CD4-positive, alpha-beta memory T cell (primary cell): ENCODE measurements around the gene FOXA1. TPM values are rescaled to one million over a fixed set of nuclear protein-coding genes. Genes with fewer than 3 reads are reported as not detected.

Experiments
- CTCF ChIA-PET: fragments of 350-600 bp; sonication (Branson Sonifier 250); formaldehyde crosslinking; loops from one replicate; lab custom pipeline; 2021; ENCODE audit warnings: inconsistent platforms; ENCODE audit not compliant: partially characterized antibody; lab: Charles Lee
- POLR2A ChIA-PET: fragments of 350-600 bp; sonication (Branson Sonifier 250); formaldehyde crosslinking; loops from one replicate; lab custom pipeline; 2021; ENCODE audit not compliant: partially characterized antibody; lab: Charles Lee
- DNase-seq, 5 donors: peaks; one replicate each; pipeline versions ENCODE4 v3.0.0 to v3.0.0-alpha.2; 2020 to 2022; ENCODE audit warnings: mixed read lengths in 1 of 5
- H3K27ac ChIP-seq: one replicate; pipeline ENCODE4 v1.7.0; 2013; ENCODE audit warnings: low read depth, low read length
- H3K27me3 ChIP-seq: 2 replicates; pipeline ENCODE4 v1.7.0; 2013; ENCODE audit warnings: mild to moderate bottlenecking, low read length, moderate library complexity; ENCODE audit not compliant: insufficient read depth
- H3K36me3 ChIP-seq: 2 replicates; pipeline ENCODE4 v1.7.0; 2013; ENCODE audit warnings: mild to moderate bottlenecking, low read length, moderate library complexity; ENCODE audit not compliant: insufficient read depth
- H3K4me1 ChIP-seq: 2 replicates; pipeline ENCODE4 v1.7.0; 2013; ENCODE audit warnings: mild to moderate bottlenecking, low read length, moderate library complexity; ENCODE audit not compliant: insufficient read depth
- H3K4me3 ChIP-seq, 2 donors: one replicate each; pipeline ENCODE4 v1.7.0; 2013; ENCODE audit warnings: low read length in 2 of 2, mild to moderate bottlenecking in 1 of 2
- H3K9me3 ChIP-seq, 2 donors: one replicate each; pipeline ENCODE4 v1.7.0; 2013; ENCODE audit warnings: low read length in 2 of 2, control low read depth in 1 of 2; ENCODE audit not compliant: control insufficient read depth in 1 of 2
- H3K27ac Mint-ChIP-seq, 7 donors: one replicate each; pipeline ENCODE4 v1.8.0; 2020 to 2021; ENCODE audit warnings: mixed read lengths in 7 of 7, mild to moderate bottlenecking in 6 of 7, inconsistent platforms in 3 of 7, moderate library complexity in 3 of 7
- H3K27me3 Mint-ChIP-seq, 2 donors: one replicate each; pipeline ENCODE4 v1.8.0; 2020 to 2021; ENCODE audit warnings: mixed read lengths in 2 of 2
- H3K36me3 Mint-ChIP-seq, 2 donors: one replicate each; pipeline ENCODE4 v1.8.0; 2020 to 2021; ENCODE audit warnings: mixed read lengths in 2 of 2, inconsistent platforms in 1 of 2, mild to moderate bottlenecking in 1 of 2
- H3K4me1 Mint-ChIP-seq, 4 donors: one replicate each; pipeline ENCODE4 v1.8.0; 2020 to 2021; ENCODE audit warnings: mixed read lengths in 4 of 4, mild to moderate bottlenecking in 1 of 4
- H3K4me3 Mint-ChIP-seq, 8 donors: one replicate each; pipeline ENCODE4 v1.8.0; 2020 to 2021; ENCODE audit warnings: mixed read lengths in 8 of 8, mild to moderate bottlenecking in 7 of 8, moderate library complexity in 6 of 8, inconsistent platforms in 3 of 8
- H3K9me3 Mint-ChIP-seq, 8 donors: one replicate each; pipeline ENCODE4 v1.8.0; 2020 to 2021; ENCODE audit warnings: mixed read lengths in 8 of 8, mild to moderate bottlenecking in 5 of 8, inconsistent platforms in 3 of 8, moderate library complexity in 1 of 8
- intact Hi-C: fragments of 100-400 bp; cut with micrococcal nuclease; formaldehyde crosslinking; loops from one replicate; pipeline ENCODE4 v1.15.1; 2023
- polyA plus RNA-seq, 2 donors: library from polyadenylated mRNA; unstranded; fragments of 300-500 nt; fragmentation: Illumina TruSeq; gene quantifications; one replicate each; pipeline ENCODE4 v1.2.3, GENCODE V29; 2021
- total RNA-seq, 2 experiments: library from RNA; stranded (reverse); gene quantifications; one replicate each; pipeline ENCODE4 v1.2.3, GENCODE V29; 2021

FOXA1 gene
- total RNA-seq (not detected), polyA plus RNA-seq (not detected)

DNA sequence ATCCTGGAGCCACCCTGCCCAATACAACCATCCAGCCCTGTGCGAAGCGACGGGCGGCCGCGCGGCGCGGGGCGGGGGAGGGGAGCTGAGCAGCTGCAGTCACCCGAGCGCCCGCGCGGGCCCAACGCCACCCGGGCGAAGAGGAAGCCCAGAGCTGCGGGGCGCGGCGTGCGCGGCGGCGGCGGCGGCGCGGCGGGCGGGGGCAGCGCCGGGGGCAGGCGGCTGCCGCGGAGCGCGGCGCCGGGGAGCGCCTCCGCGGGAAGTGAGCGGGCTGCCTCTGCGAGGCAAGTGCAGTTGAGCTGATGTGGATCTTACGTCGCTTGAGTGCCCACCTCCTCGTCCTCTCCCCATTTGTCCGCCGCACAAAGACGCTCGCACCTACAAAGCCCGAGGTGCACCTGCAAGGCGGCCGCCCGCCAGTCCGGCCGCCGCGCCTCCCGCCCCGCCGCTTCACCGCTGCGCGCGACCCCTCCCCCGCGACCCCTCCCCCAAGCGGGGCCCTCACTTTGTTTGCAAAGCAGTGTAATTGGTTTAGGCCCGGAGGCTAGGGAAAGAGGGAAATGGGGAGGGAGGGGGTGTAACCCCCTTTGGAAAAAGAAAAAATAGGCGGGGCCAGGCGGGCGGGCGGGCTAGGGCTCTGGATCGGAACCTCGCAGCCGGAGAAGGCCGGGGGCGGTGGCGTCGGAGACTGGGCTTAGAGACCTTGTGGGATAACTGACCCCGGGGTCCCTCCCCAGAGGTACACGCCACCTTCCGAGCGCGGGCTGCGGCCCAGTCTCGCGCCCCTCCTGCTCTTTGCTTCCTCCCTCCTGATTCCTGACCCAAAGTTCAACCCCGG lies at the start of gene FOXA1, which contains the start of gene TTC6:
TSS of gene FOXA1 (minus strand) at position 279 of the 838 bp plus-strand sequence. CDS start at position 2, 277 bp downstream.
TSS of gene TTC6 (plus strand) at position 659 of the 838 bp plus-strand sequence. CDS start 26,436 bp downstream, outside the sequence.
- Histone ChIP-seq H3K27me3 (peaks cover 32% of the 10 kb centered on the region), H3K9me3 (no peaks in the 10 kb centered on the region), H3K27ac (no peak within 1 kb of the TSS), H3K36me3 (no peaks in the 10 kb centered on the region), H3K4me3 (no peak within 1 kb of the TSS), H3K4me1 (peaks cover 7% of the 10 kb centered on the region)
- H3K36me3 Mint-ChIP-seq: peaks cover 8% of the 10 kb centered on the region in 2 donors
- no peak for DNase-seq
- H3K4me1 Mint-ChIP-seq: peaks cover 13 to 35% (median 23%) of the 10 kb centered on the region in 4 donors
- H3K27me3 Mint-ChIP-seq: peaks cover 54 to 60% of the 10 kb centered on the region in 2 donors
- H3K9me3 Mint-ChIP-seq: peaks cover 0 to 45% (median 36%) of the 10 kb centered on the region in 8 donors
- peak within 1 kb of the TSS in 5 of 7 donors; percentile 46 to 84 (median 53) for H3K27ac Mint-ChIP-seq
- peak within 1 kb of the TSS; percentile 51 to 85 (median 74) for H3K4me3 Mint-ChIP-seq
- ChIA-PET POLR2A (no interaction called here), CTCF (no interaction called here)
- intact Hi-C loops: no loop called here

DNA sequence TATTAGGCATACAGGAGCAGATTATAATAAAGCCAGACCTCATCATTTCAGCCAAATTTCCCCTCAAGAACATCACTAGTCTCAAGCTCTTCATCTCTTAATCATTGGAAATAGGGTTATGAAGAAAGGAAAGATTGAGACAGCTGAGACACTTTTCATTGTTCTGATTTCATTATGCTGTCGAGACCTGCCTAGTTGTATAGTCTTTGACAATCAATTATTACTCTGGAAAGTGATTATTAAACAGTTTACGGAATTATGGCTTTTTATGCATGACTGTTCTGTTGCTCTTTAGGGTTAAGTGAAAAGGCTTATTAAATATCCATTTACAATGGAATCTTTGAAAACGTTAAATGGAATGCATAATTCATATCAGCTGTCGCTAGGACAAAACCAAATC lies 48.7 kb upstream of the FOXA1 start:
- CTCF ChIA-PET: no interaction called here
- H3K36me3 Mint-ChIP-seq: no peaks in the 10 kb centered on the region
- intact Hi-C loops: no loop called here
- H3K27ac Mint-ChIP-seq: no peak overlapping the region
- H3K4me1 Mint-ChIP-seq: no peaks in the 10 kb centered on the region
- H3K4me3 ChIP-seq: no peak overlapping the region
- H3K4me1 ChIP-seq: no peaks in the 10 kb centered on the region
- no peak for DNase-seq
- H3K9me3 Mint-ChIP-seq: peaks cover 0 to 7% (median 0%) of the 10 kb centered on the region in 8 donors
- no peak overlapping the region for H3K4me3 Mint-ChIP-seq
- H3K27ac ChIP-seq: no peak overlapping the region
- H3K27me3 Mint-ChIP-seq: peaks cover 0 to 2% of the 10 kb centered on the region in 2 donors
- H3K27me3 ChIP-seq: no peaks in the 10 kb centered on the region
- no peaks in the 10 kb centered on the region for H3K9me3 ChIP-seq
- no peaks in the 10 kb centered on the region for H3K36me3 ChIP-seq
- POLR2A ChIA-PET: no interaction called here

DNA sequence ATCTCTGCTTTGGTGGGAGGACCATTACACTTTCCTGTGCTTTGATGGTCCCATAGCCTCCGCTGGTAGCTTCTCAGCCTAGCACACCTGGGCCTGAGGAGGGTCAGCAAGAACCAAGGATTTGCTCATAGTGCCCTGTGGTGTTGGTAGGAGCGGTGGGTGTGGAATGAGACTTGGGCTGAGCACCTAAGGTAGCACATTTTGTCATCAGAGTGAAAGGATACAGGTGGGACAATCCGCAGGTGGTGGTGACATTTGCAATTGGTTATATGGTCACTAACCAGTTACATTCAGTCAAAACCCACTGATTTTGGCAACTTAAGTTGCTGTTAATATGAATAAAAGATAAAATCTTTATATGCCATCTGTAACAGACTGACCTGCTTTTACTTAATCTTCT lies 47.1 kb upstream of the FOXA1 start:
- Histone ChIP-seq H3K27ac (no peak overlapping the region), H3K4me1 (no peaks in the 10 kb centered on the region), H3K9me3 (no peaks in the 10 kb centered on the region), H3K36me3 (no peaks in the 10 kb centered on the region), H3K27me3 (no peaks in the 10 kb centered on the region), H3K4me3 (no peak overlapping the region)
- no peak overlapping the region for H3K27ac Mint-ChIP-seq
- intact Hi-C loops: no loop called here
- no peaks in the 10 kb centered on the region for H3K4me1 Mint-ChIP-seq
- peaks cover 0 to 7% (median 0%) of the 10 kb centered on the region in 8 donors for H3K9me3 Mint-ChIP-seq
- H3K4me3 Mint-ChIP-seq: no peak overlapping the region
- ChIA-PET POLR2A (no interaction called here), CTCF (no interaction called here)
- peaks cover 0 to 2% of the 10 kb centered on the region in 2 donors for H3K27me3 Mint-ChIP-seq
- no peak for DNase-seq
- no peaks in the 10 kb centered on the region for H3K36me3 Mint-ChIP-seq

GRCh38 chr14:37641117-37641516 lies 46.1 kb upstream of the FOXA1 start:
- CTCF ChIA-PET: interaction anchor here (1.2 kb wide), 1 partner anchor 9 kb away, joined by 3 read pairs; no protein-coding TSS in a partner anchor
- Histone ChIP-seq H3K9me3 (no peaks in the 10 kb centered on the region), H3K27ac (no peak overlapping the region), H3K4me3 (no peak overlapping the region), H3K4me1 (no peaks in the 10 kb centered on the region), H3K27me3 (no peaks in the 10 kb centered on the region), H3K36me3 (no peaks in the 10 kb centered on the region)
- no peak for DNase-seq
- Mint-ChIP-seq H3K4me1 (no peaks in the 10 kb centered on the region), H3K27me3 (peaks cover 0 to 2% of the 10 kb centered on the region in 2 donors), H3K9me3 (peaks cover 0 to 9% (median 2%) of the 10 kb centered on the region in 8 donors), H3K4me3 (no peak overlapping the region), H3K36me3 (no peaks in the 10 kb centered on the region), H3K27ac (no peak overlapping the region)
- intact Hi-C loops: no loop called here
- POLR2A ChIA-PET: no interaction called here

- ChIA-PET CTCF (no interaction called here), POLR2A (no interaction called here)
These were observed 43.5 kb upstream of the FOXA1 start for GRCh38 chr14:37638599-37638998.

DNA sequence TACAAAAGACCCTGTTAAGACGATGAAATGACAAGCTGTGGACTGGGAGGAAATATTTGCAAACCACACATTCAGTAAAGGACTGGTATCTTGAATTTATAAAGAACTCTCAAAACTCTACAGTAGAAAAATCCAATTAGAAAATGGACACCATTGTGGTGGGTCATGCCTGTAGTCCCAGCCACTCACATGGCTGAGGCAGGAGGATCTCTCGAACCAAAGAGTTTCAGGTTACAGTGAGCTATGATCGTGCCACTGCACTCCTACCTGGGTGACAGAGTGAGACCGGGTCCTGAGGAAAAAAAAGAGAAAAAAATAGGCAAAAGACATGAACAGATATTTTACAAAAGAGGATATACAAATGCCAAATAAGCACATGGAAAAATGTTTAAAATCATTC lies 42.3 kb upstream of the FOXA1 start:
- H3K4me1 ChIP-seq: no peaks in the 10 kb centered on the region
- no peaks in the 10 kb centered on the region for H3K36me3 Mint-ChIP-seq
- no peak overlapping the region for H3K4me3 ChIP-seq
- H3K36me3 ChIP-seq: no peaks in the 10 kb centered on the region
- ChIA-PET CTCF (no interaction called here), POLR2A (no interaction called here)
- intact Hi-C loops: no loop called here
- H3K27me3 Mint-ChIP-seq: peaks cover 0 to 2% of the 10 kb centered on the region in 2 donors
- no peak overlapping the region for H3K27ac Mint-ChIP-seq
- peaks cover 0 to 17% (median 8%) of the 10 kb centered on the region in 8 donors for H3K9me3 Mint-ChIP-seq
- H3K4me3 Mint-ChIP-seq: no peak overlapping the region
- H3K4me1 Mint-ChIP-seq: no peaks in the 10 kb centered on the region
- no peaks in the 10 kb centered on the region for H3K9me3 ChIP-seq
- no peak for DNase-seq
- no peak overlapping the region for H3K27ac ChIP-seq
- H3K27me3 ChIP-seq: no peaks in the 10 kb centered on the region

More at GRCh38 chr14:37638599-37638998, 43.5 kb upstream of the FOXA1 start:
- H3K27me3 Mint-ChIP-seq: peaks cover 0 to 2% of the 10 kb centered on the region in 2 donors
- no peak overlapping the region for H3K27ac Mint-ChIP-seq
- no peaks in the 10 kb centered on the region for H3K36me3 Mint-ChIP-seq
- no peak overlapping the region for H3K27ac ChIP-seq
- intact Hi-C loops: no loop called here
- no peaks in the 10 kb centered on the region for H3K4me1 Mint-ChIP-seq
- no peaks in the 10 kb centered on the region for H3K36me3 ChIP-seq
- H3K4me3 Mint-ChIP-seq: no peak overlapping the region
- H3K9me3 Mint-ChIP-seq: peaks cover 0 to 17% (median 8%) of the 10 kb centered on the region in 8 donors
- H3K9me3 ChIP-seq: no peaks in the 10 kb centered on the region
- no peaks in the 10 kb centered on the region for H3K4me1 ChIP-seq
- H3K27me3 ChIP-seq: no peaks in the 10 kb centered on the region
- no peak overlapping the region for H3K4me3 ChIP-seq
- DNase-seq: no peak
